HepG2 (cell line): Measurements from ENCODE around the gene KRT3. TPM values are rescaled to one million over a fixed set of nuclear protein-coding genes. Genes with fewer than 3 reads are reported as not detected.
A peak's percentile ranks its signal among the peaks of the same experiment; 100 is the strongest.

ENCODE experiments used
- AKAP8 ChIP-seq: sonication (generic); formaldehyde crosslinking; IDR thresholded peaks from 2 replicates; pipeline ENCODE4 v1.5.1; 2020; ENCODE audit warnings: mild to moderate bottlenecking, missing genetic modification reagents
- GATAD2A ChIP-seq: IDR thresholded peaks from 2 replicates; pipeline ENCODE4 v1.6.1; 2016
- HNF4A ChIP-seq: sonication (generic); formaldehyde crosslinking; IDR thresholded peaks from 2 replicates; pipeline ENCODE4 v1.4.0; 2020; ENCODE audit warnings: missing genetic modification reagents
- MAF1 ChIP-seq: sonication (generic); formaldehyde crosslinking; IDR thresholded peaks from 2 replicates; pipeline ENCODE4 v1.5.0; 2020; ENCODE audit warnings: missing genetic modification reagents, borderline replicate concordance
- MIER2 ChIP-seq: IDR thresholded peaks from 2 replicates; pipeline ENCODE4 v1.6.1; 2016; ENCODE audit warnings: missing biosample characterization, missing genetic modification reagents
- MTF1 ChIP-seq: sonication (generic); formaldehyde crosslinking; IDR thresholded peaks from 2 replicates; pipeline ENCODE4 v1.5.0; 2020; ENCODE audit warnings: missing genetic modification reagents
- PATZ1 ChIP-seq: sonication (generic); formaldehyde crosslinking; IDR thresholded peaks from 2 replicates; pipeline ENCODE4 v1.4.0; 2020; ENCODE audit warnings: missing genetic modification reagents
- PHF8 ChIP-seq: sonication (generic); formaldehyde crosslinking; IDR thresholded peaks from 2 replicates; pipeline ENCODE4 v1.5.0; 2020; ENCODE audit warnings: missing genetic modification reagents
- RORA ChIP-seq: sonication (generic); formaldehyde crosslinking; IDR thresholded peaks from 2 replicates; pipeline ENCODE4 v1.5.0; 2020; ENCODE audit warnings: mild to moderate bottlenecking, missing genetic modification reagents, moderate library complexity
- THAP9 ChIP-seq: sonication (generic); formaldehyde crosslinking; IDR thresholded peaks from 2 replicates; pipeline ENCODE4; 2020; ENCODE audit warnings: missing genetic modification reagents, mild to moderate bottlenecking, borderline replicate concordance
- ZNF329 ChIP-seq: sonication (generic); formaldehyde crosslinking; IDR thresholded peaks from 2 replicates; pipeline ENCODE4 v1.9.0; 2021; ENCODE audit warnings: low read depth, mild to moderate bottlenecking, missing genetic modification reagents
- ZNF362 ChIP-seq: sonication (generic); formaldehyde crosslinking; IDR thresholded peaks from 2 replicates; pipeline ENCODE4 v1.4.0; 2020; ENCODE audit warnings: missing genetic modification reagents, mild to moderate bottlenecking, borderline replicate concordance
- ZNF639 ChIP-seq: conservative IDR thresholded peaks from 2 replicates; pipeline ENCODE4 v1.6.1; 2018; ENCODE audit warnings: missing genetic modification reagents
- ZNF678 ChIP-seq: sonication (generic); formaldehyde crosslinking; IDR thresholded peaks from 2 replicates; pipeline ENCODE4 v1.4.0; 2020; ENCODE audit warnings: mild to moderate bottlenecking, missing genetic modification reagents
- ZNF83 ChIP-seq: sonication (generic); formaldehyde crosslinking; IDR thresholded peaks from 2 replicates; pipeline ENCODE4 v1.4.0; 2020; ENCODE audit warnings: missing genetic modification reagents, mild to moderate bottlenecking, borderline replicate concordance
- polyA plus RNA-seq, 8 experiments: library from polyadenylated mRNA; depleted of rRNA in 3 of 8; stranded (reverse) in 7 of 8; unstranded in 1 of 8; fragments of >200 nt; fragmentation: Illumina TruSeq in 4 of 8; extraction: Trizol in 4 of 8; gene quantifications; 2 replicates each; pipeline versions ENCODE4 v1.2.1 to v1.2.3, GENCODE V29; 2011 to 2016; ENCODE audit warnings: low read depth in 4 of 8, missing spikeins in 1 of 8, mixed read lengths in 1 of 8; ENCODE audit not compliant: insufficient read depth in 1 of 8
- total RNA-seq, 5 experiments: library from RNA; depleted of rRNA; stranded (reverse); fragments of >200 nt; fragmentation: Illumina TruSeq; extraction: Trizol; gene quantifications; 2 replicates each; pipeline ENCODE4 v1.2.3, GENCODE V29; 2016; ENCODE audit warnings: low read depth in 1 of 5
- TF ChIP-seq, protein P1 (sequence below): sonication (generic); formaldehyde crosslinking; IDR thresholded peaks from 2 replicates; pipeline ENCODE4 v1.4.0; 2020; ENCODE audit warnings: missing genetic modification reagents, borderline replicate concordance

KRT3 gene
- total and polyA plus RNA-seq, 2 of the 13 experiments (the other 11 are each of a cell fraction or from before 2014, with no cell fraction given), result not detected

GRCh38 chr12:52741375-52742195, 54.3 kb downstream of the KRT3 start (continued):
- TF ChIP-seq PATZ1 (CRISPR knock-in tag), result no peak
- TF ChIP-seq, protein P1, sequence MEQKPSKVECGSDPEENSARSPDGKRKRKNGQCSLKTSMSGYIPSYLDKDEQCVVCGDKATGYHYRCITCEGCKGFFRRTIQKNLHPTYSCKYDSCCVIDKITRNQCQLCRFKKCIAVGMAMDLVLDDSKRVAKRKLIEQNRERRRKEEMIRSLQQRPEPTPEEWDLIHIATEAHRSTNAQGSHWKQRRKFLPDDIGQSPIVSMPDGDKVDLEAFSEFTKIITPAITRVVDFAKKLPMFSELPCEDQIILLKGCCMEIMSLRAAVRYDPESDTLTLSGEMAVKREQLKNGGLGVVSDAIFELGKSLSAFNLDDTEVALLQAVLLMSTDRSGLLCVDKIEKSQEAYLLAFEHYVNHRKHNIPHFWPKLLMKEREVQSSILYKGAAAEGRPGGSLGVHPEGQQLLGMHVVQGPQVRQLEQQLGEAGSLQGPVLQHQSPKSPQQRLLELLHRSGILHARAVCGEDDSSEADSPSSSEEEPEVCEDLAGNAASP (CRISPR knock-in tag), result no peak
- TF ChIP-seq RORA (CRISPR knock-in tag), result no peak
- TF ChIP-seq GATAD2A, result 0 out of 2 replicates have a peak, but pooled peaks have one; percentile 22
- no peak for TF ChIP-seq ZNF362 (CRISPR knock-in tag)
- TF ChIP-seq ZNF639, result no peak
- TF ChIP-seq ZNF329 (CRISPR knock-in tag), result no peak
- TF ChIP-seq MIER2 (CRISPR knock-in tag), result peak; percentile 98
- no peak for TF ChIP-seq PHF8 (CRISPR knock-in tag)
- no peak for TF ChIP-seq THAP9
- TF ChIP-seq MTF1 (CRISPR knock-in tag), result no peak; the same call in 1 of the 2 replicates
- no peak for TF ChIP-seq HNF4A
- TF ChIP-seq AKAP8 (CRISPR knock-in tag), result no peak
- TF ChIP-seq ZNF83 (CRISPR knock-in tag), result no peak
- no peak for TF ChIP-seq MAF1
- no peak for TF ChIP-seq ZNF678 (CRISPR knock-in tag)
